ENCODE results near the gene RXFP1. TPM values are rescaled to one million over a fixed set of nuclear protein-coding genes. Genes with fewer than 3 reads are reported as not detected.

The RXFP1 gene
- polyA plus RNA-seq, 3 donors: 0.22 to 0.44 (median 0.33) TPM

GRCh38 chr4:158540125-158540907 is 18.6 kb downstream of the RXFP1 start:
- no peak for DNase-seq (ENCODE audit: low read depth in 3 of 3, low spot score in 2 of 3)

- DNase-seq (ENCODE audit: low read depth in 3 of 3, low spot score in 2 of 3): no peak
Observed at GRCh38 chr4:158541506-158541905, 19.8 kb downstream of the RXFP1 start.

- no peak for DNase-seq (ENCODE audit: low read depth in 3 of 3, low spot score in 2 of 3)
Observed at GRCh38 chr4:158543191-158543590, 21.5 kb downstream of the RXFP1 start.

- no peak for DNase-seq (ENCODE audit: low read depth in 3 of 3, low spot score in 2 of 3)
Observed at GRCh38 chr4:158544141-158544540, 22.5 kb downstream of the RXFP1 start.

GRCh38 chr4:158553364-158553763 is 31.7 kb downstream of the RXFP1 start:
- no peak for DNase-seq (ENCODE audit: low read depth in 3 of 3, low spot score in 2 of 3)

- DNase-seq (ENCODE audit: low read depth in 3 of 3, low spot score in 2 of 3): no peak
Observed at GRCh38 chr4:158560284-158560683, 38.6 kb downstream of the RXFP1 start.

GRCh38 chr4:158566860-158567259 is 45.2 kb downstream of the RXFP1 start:
- DNase-seq (ENCODE audit: low read depth in 3 of 3, low spot score in 2 of 3): no peak

GRCh38 chr4:158571736-158572135 is 50.1 kb downstream of the RXFP1 start:
- DNase-seq (ENCODE audit: low read depth in 3 of 3, low spot score in 2 of 3): no peak

- no peak for DNase-seq (ENCODE audit: low read depth in 3 of 3, low spot score in 2 of 3)
Observed at GRCh38 chr4:158572608-158573007, 50.9 kb downstream of the RXFP1 start.

GRCh38 chr4:158578476-158578875 is 56.8 kb downstream of the RXFP1 start:
- DNase-seq (ENCODE audit: low read depth in 3 of 3, low spot score in 2 of 3): no peak

GRCh38 chr4:158580064-158580463 is 58.4 kb downstream of the RXFP1 start:
- DNase-seq (ENCODE audit: low read depth in 3 of 3, low spot score in 2 of 3): no peak

GRCh38 chr4:158581161-158581560 is 59.5 kb downstream of the RXFP1 start:
- DNase-seq (ENCODE audit: low read depth in 3 of 3, low spot score in 2 of 3): no peak

- no peak for DNase-seq (ENCODE audit: low read depth in 3 of 3, low spot score in 2 of 3)
Observed at GRCh38 chr4:158586881-158587280, 65.2 kb downstream of the RXFP1 start.

GRCh38 chr4:158588285-158588684 is 66.6 kb downstream of the RXFP1 start:
- no peak for DNase-seq (ENCODE audit: low read depth in 3 of 3, low spot score in 2 of 3)

GRCh38 chr4:158588777-158589176 is 67.1 kb downstream of the RXFP1 start:
- no peak for DNase-seq (ENCODE audit: low read depth in 3 of 3, low spot score in 2 of 3)

- no peak for DNase-seq (ENCODE audit: low read depth in 3 of 3, low spot score in 2 of 3)
Observed at GRCh38 chr4:158590306-158590705, 68.6 kb downstream of the RXFP1 start.

- no peak for DNase-seq (ENCODE audit: low read depth in 3 of 3, low spot score in 2 of 3)
Observed at GRCh38 chr4:158590824-158591223, 69.1 kb downstream of the RXFP1 start.

GRCh38 chr4:158597879-158598596 is 76.4 kb downstream of the RXFP1 start:
- no peak for DNase-seq (ENCODE audit: low read depth in 3 of 3, low spot score in 2 of 3)

- no peak for DNase-seq (ENCODE audit: low read depth in 3 of 3, low spot score in 2 of 3)
Observed at GRCh38 chr4:158599150-158599549, 77.5 kb downstream of the RXFP1 start.

GRCh38 chr4:158599765-158600498 is 78.2 kb downstream of the RXFP1 start:
- no peak for DNase-seq (ENCODE audit: low read depth in 3 of 3, low spot score in 2 of 3)

GRCh38 chr4:158604369-158604768 is 82.7 kb downstream of the RXFP1 start:
- no peak for DNase-seq (ENCODE audit: low read depth in 3 of 3, low spot score in 2 of 3)
